Body of pancreas (tissue), 4 donors: ENCODE measurements around the gene ADAMTS2. TPM values are rescaled to one million over a fixed set of nuclear protein-coding genes. Genes with fewer than 3 reads are reported as not detected.
A peak's percentile ranks its signal among the peaks of the same experiment; 100 is the strongest.

Experiments used
- ATAC-seq: fragments of 150-250 bp; one replicate; pipeline ENCODE4 v1.9.1; 2016
- DNase-seq, 4 donors: peaks; one replicate each; pipeline ENCODE4 v3.0.0-alpha.2; 2019
- H3K27ac ChIP-seq, 4 donors: fragments of 200-600 bp; sonication (generic); 1 replicate in 3 of 4; 2 replicates in 1 of 4; pipeline versions ENCODE4 v1.5.1 to v1.6.1; 2016 to 2019; ENCODE audit warnings: mild to moderate bottlenecking in 1 of 4, mixed read lengths in 1 of 4, moderate library complexity in 1 of 4
- H3K27me3 ChIP-seq, 2 donors: fragments of 200-600 bp; sonication (generic); one replicate each; pipeline ENCODE4 v1.6.0; 2016; ENCODE audit warnings: mild to moderate bottlenecking in 1 of 2
- H3K36me3 ChIP-seq, 2 donors: fragments of 200-600 bp; sonication (generic); replicated peaks in 1 of 2; 2 replicates each; pipeline ENCODE4 v1.5.1; 2016; ENCODE audit warnings: low read depth in 2 of 2; ENCODE audit not compliant: insufficient read depth in 1 of 2
- H3K4me1 ChIP-seq: fragments of 200-600 bp; sonication (generic); one replicate; pipeline ENCODE4 v1.6.0; 2016
- H3K4me3 ChIP-seq, 2 donors: fragments of 200-600 bp; sonication (generic); 1 replicate in 1 of 2; 2 replicates in 1 of 2; pipeline ENCODE4 v1.5.1; 2016 to 2019
- H3K9me3 ChIP-seq, 3 donors: fragments of 200-600 bp; sonication (generic); 1 replicate in 2 of 3; 2 replicates in 1 of 3; pipeline ENCODE4 v1.5.1; 2016
- CTCF ChIP-seq, 7 experiments: fragments of 450-650 bp in 4 of 7; fragments of 200-600 bp in 3 of 7; sonication (generic) in 3 of 7; IDR thresholded peaks; one replicate each; pipeline ENCODE4 v1.5.1; 2016 to 2019; ENCODE audit warnings: antibody characterized with exemption in 7 of 7
- POLR2A ChIP-seq, 3 donors: fragments of 450-650 bp; IDR thresholded peaks; one replicate each; pipeline ENCODE4 v1.6.1; 2016; ENCODE audit warnings: antibody characterized with exemption in 3 of 3, mild to moderate bottlenecking in 2 of 3
- WGBS, 2 donors: methylation state at CpG; one replicate each; pipeline ENCODE4 v1.1.5; 2017; 5-methylcytosine and 5-hydroxymethylcytosine counted together
- intact Hi-C: fragments of 100-400 bp; cut with DNase I; formaldehyde crosslinking; loops from one replicate; pipeline ENCODE4 v1.15.1; 2023
- total RNA-seq, 2 donors: library from RNA; depleted of rRNA; stranded (reverse); fragments of >200 nt; gene quantifications; one replicate each; pipeline ENCODE4 v1.1.0, GENCODE V29; 2016

Gene ADAMTS2
- total RNA-seq, 2 donors from 2014 or later: 9.1 to 19.1 TPM

GRCh38 chr5:179228341-179229121, 116.7 kb downstream of the ADAMTS2 start:
- H3K4me1 ChIP-seq: no peaks in the 10 kb centered on the region
- no peak for TF ChIP-seq CTCF (IDR thresholded peaks at IDR 0.05)
- TF ChIP-seq POLR2A (IDR thresholded peaks at IDR 0.05): no peak
- no peaks in the 10 kb centered on the region for H3K27me3 ChIP-seq
- no peak overlapping the region for H3K4me3 ChIP-seq
- H3K27ac ChIP-seq: no peak overlapping the region
- ATAC-seq (no peak), DNase-seq (peak in 2 of 4 donors; percentile 14 to 17)
- no peaks in the 10 kb centered on the region for H3K36me3 ChIP-seq
- intact Hi-C loops: no loop called here
- 54 to 87% methylated on average over 9 to 15 of the region's 20 CpGs for WGBS, 2 donors
- H3K9me3 ChIP-seq: peaks cover 0 to 12% (median 0%) of the 10 kb centered on the region in 3 donors

GRCh38 chr5:179227580-179228311, 117.5 kb downstream of the ADAMTS2 start:
- TF ChIP-seq CTCF (IDR thresholded peaks at IDR 0.05) (no peak), POLR2A (IDR thresholded peaks at IDR 0.05) (no peak)
- no peak for ATAC-seq

GRCh38 chr5:179227229-179227579, 118.1 kb downstream of the ADAMTS2 start:
- no peak overlapping the region for H3K27ac ChIP-seq
- intact Hi-C loops: no loop called here
- H3K4me1 ChIP-seq: no peaks in the 10 kb centered on the region
- DNase-seq (no peak), ATAC-seq (no peak)
- H3K9me3 ChIP-seq: peaks cover 0 to 13% (median 0%) of the 10 kb centered on the region in 3 donors
- no peaks in the 10 kb centered on the region for H3K27me3 ChIP-seq
- no peak overlapping the region for H3K4me3 ChIP-seq
- 49% methylated on average over 4 of the region's 4 CpGs; no CpG with 5 or more reads in 1 of the 2 donors for WGBS, 2 donors
- TF ChIP-seq POLR2A (IDR thresholded peaks at IDR 0.05) (no peak), CTCF (IDR thresholded peaks at IDR 0.05) (no peak)
- no peaks in the 10 kb centered on the region for H3K36me3 ChIP-seq

More at GRCh38 chr5:179227580-179228311, 117.5 kb downstream of the ADAMTS2 start:
- DNase-seq: peak in 1 of 4 donors; percentile 7
- Histone ChIP-seq H3K27me3 (no peaks in the 10 kb centered on the region), H3K4me1 (no peaks in the 10 kb centered on the region), H3K27ac (no peak overlapping the region), H3K4me3 (no peak overlapping the region), H3K36me3 (no peaks in the 10 kb centered on the region), H3K9me3 (peaks cover 0 to 13% (median 0%) of the 10 kb centered on the region in 3 donors)
- WGBS, 2 donors: 57 to 67% methylated on average over 17 of the region's 17 CpGs
- intact Hi-C loops: no loop called here

- Histone ChIP-seq H3K9me3 (peaks cover 0 to 13% (median 0%) of the 10 kb centered on the region in 3 donors), H3K4me1 (no peaks in the 10 kb centered on the region), H3K27me3 (no peaks in the 10 kb centered on the region), H3K4me3 (no peak overlapping the region), H3K36me3 (no peaks in the 10 kb centered on the region), H3K27ac (no peak overlapping the region)
- DNase-seq (peak in 1 of 4 donors; percentile 3), ATAC-seq (no peak)
- intact Hi-C loops: no loop called here
- WGBS, 2 donors: 52 to 65% methylated on average over 8 of the region's 8 CpGs
- no peak for TF ChIP-seq CTCF (IDR thresholded peaks at IDR 0.05)
- no peak for TF ChIP-seq POLR2A (IDR thresholded peaks at IDR 0.05)
These were observed 118.6 kb downstream of the ADAMTS2 start for GRCh38 chr5:179226696-179227095.
